HEK293 (cell line): ENCODE data around the gene EHD2.
"Not testable (repeated sequence)": the region's sequence is repeated elsewhere in the genome, so short reads cannot be mapped to it uniquely, and the experiment has no call there.

Experiments
- CTCF ChIA-PET: fragments of 350-600 bp; formaldehyde crosslinking; extraction: SDS; loops from one replicate; lab custom pipeline; 2021; ENCODE audit warnings: antibody characterized with exemption; lab: Yijun Ruan, JAX
- POLR2A ChIA-PET: fragments of 300-600 bp; formaldehyde crosslinking; extraction: SDS; loops from one replicate; lab custom pipeline; 2020; ENCODE audit warnings: antibody characterized with exemption, inconsistent platforms; lab: Yijun Ruan, JAX
- H3K27ac ChIP-seq: fragments of 200-500 bp; sonication (Bioruptor generic); 2 replicates; pipeline ENCODE4 v1.5.1; 2014; ENCODE audit warnings: low read depth, low read length, control low read depth, inconsistent platforms; ENCODE audit errors: extremely low read depth
- H3K36me3 ChIP-seq, 2 experiments: fragments of 200-500 bp in 1 of 2; sonication (Bioruptor generic) in 1 of 2; 1 replicate in 1 of 2; 2 replicates in 1 of 2; pipeline ENCODE4 v1.5.1; 2014 to 2017; ENCODE audit warnings: inconsistent platforms in 2 of 2, low read length in 2 of 2; ENCODE audit not compliant: control insufficient read depth in 2 of 2, insufficient read depth in 1 of 2
- H3K4me1 ChIP-seq: fragments of 200-500 bp; sonication (Bioruptor generic); 2 replicates; pipeline ENCODE4 v1.5.1; 2014; ENCODE audit warnings: mild to moderate bottlenecking, low read length, inconsistent platforms; ENCODE audit not compliant: control insufficient read depth, insufficient read depth
- H3K4me3 ChIP-seq: 2 replicates; pipeline ENCODE4 v1.5.1; 2011; ENCODE audit warnings: low read depth, mild to moderate bottlenecking, control low read depth, low read length, moderate library complexity
- H3K9me3 ChIP-seq: fragments of 200-500 bp; sonication (Bioruptor generic); 2 replicates; pipeline ENCODE4 v1.5.1; 2014; ENCODE audit warnings: low read depth, low read length, inconsistent platforms; ENCODE audit not compliant: control insufficient read depth, insufficient read depth
- BCL6B ChIP-seq: fragments of 450-650 bp; formaldehyde crosslinking; IDR thresholded peaks from 2 replicates; pipeline ENCODE4 v1.5.1; 2017; ENCODE audit warnings: missing biosample characterization, missing genetic modification characterization
- HIC1 ChIP-seq: fragments of 450-650 bp; formaldehyde crosslinking; IDR thresholded peaks from 2 replicates; pipeline ENCODE4 v1.5.1; 2016; ENCODE audit warnings: missing biosample characterization, missing genetic modification characterization
- HOXA7 ChIP-seq: sonication (generic); formaldehyde crosslinking; IDR thresholded peaks from 2 replicates; pipeline ENCODE4 v1.8.1; 2022; ENCODE audit warnings: missing genetic modification reagents, borderline replicate concordance
- HOXC10 ChIP-seq: sonication (generic); formaldehyde crosslinking; IDR thresholded peaks from 2 replicates; pipeline ENCODE4 v1.8.1; 2023; ENCODE audit warnings: mild to moderate bottlenecking, missing genetic modification reagents
- KLF1 ChIP-seq: fragments of 450-650 bp; formaldehyde crosslinking; IDR thresholded peaks from 2 replicates; pipeline ENCODE4 v1.5.1; 2016; ENCODE audit warnings: missing biosample characterization, missing genetic modification characterization
- YY1 ChIP-seq: fragments of 450-650 bp; formaldehyde crosslinking; IDR thresholded peaks from 2 replicates; pipeline ENCODE4 v1.5.1; 2018; ENCODE audit warnings: missing biosample characterization, missing genetic modification characterization
- ZBTB1 ChIP-seq: fragments of 450-650 bp; formaldehyde crosslinking; IDR thresholded peaks from 2 replicates; pipeline ENCODE4 v1.5.1; 2016; ENCODE audit warnings: missing biosample characterization, missing genetic modification characterization
- ZFP37 ChIP-seq: fragments of 450-650 bp; formaldehyde crosslinking; IDR thresholded peaks from 2 replicates; pipeline ENCODE4 v1.5.1; 2016; ENCODE audit warnings: missing biosample characterization, missing genetic modification characterization
- ZNF121 ChIP-seq: fragments of 450-650 bp; formaldehyde crosslinking; IDR thresholded peaks from 2 replicates; pipeline ENCODE4 v1.5.1; 2016; ENCODE audit warnings: missing biosample characterization, missing genetic modification characterization
- ZNF169 ChIP-seq: fragments of 450-650 bp; formaldehyde crosslinking; IDR thresholded peaks from 2 replicates; pipeline ENCODE4 v1.5.1; 2016; ENCODE audit warnings: missing biosample characterization, missing genetic modification characterization
- ZNF214 ChIP-seq: fragments of 450-650 bp; formaldehyde crosslinking; IDR thresholded peaks from 2 replicates; pipeline ENCODE4 v1.5.1; 2017; ENCODE audit warnings: missing biosample characterization, mild to moderate bottlenecking, missing genetic modification characterization, borderline replicate concordance
- ZNF292 ChIP-seq: fragments of 450-650 bp; formaldehyde crosslinking; IDR thresholded peaks from 2 replicates; pipeline ENCODE4 v1.5.1; 2016; ENCODE audit warnings: low read depth, missing biosample characterization, missing genetic modification characterization, borderline replicate concordance
- ZNF311 ChIP-seq: fragments of 450-650 bp; formaldehyde crosslinking; IDR thresholded peaks from 2 replicates; pipeline ENCODE4 v1.5.1; 2017; ENCODE audit warnings: missing biosample characterization, missing genetic modification characterization, borderline replicate concordance
- ZNF335 ChIP-seq: fragments of 450-650 bp; formaldehyde crosslinking; conservative IDR thresholded peaks from 2 replicates; pipeline ENCODE4 v1.5.1; 2016; ENCODE audit warnings: missing biosample characterization, missing genetic modification characterization
- ZNF449 ChIP-seq: fragments of 450-650 bp; formaldehyde crosslinking; IDR thresholded peaks from 2 replicates; pipeline ENCODE4 v1.5.1; 2017; ENCODE audit warnings: missing biosample characterization, mild to moderate bottlenecking, missing genetic modification characterization, moderate library complexity
- ZNF473 ChIP-seq: fragments of 450-650 bp; formaldehyde crosslinking; IDR thresholded peaks from 2 replicates; pipeline ENCODE4 v1.5.1; 2017; ENCODE audit warnings: missing biosample characterization, missing genetic modification characterization
- ZNF510 ChIP-seq: fragments of 450-650 bp; formaldehyde crosslinking; IDR thresholded peaks from 2 replicates; pipeline ENCODE4 v1.5.1; 2018; ENCODE audit warnings: mild to moderate bottlenecking, missing genetic modification characterization, missing biosample characterization; ENCODE audit not compliant: insufficient replicate concordance
- ZNF513 ChIP-seq: fragments of 450-650 bp; IDR thresholded peaks from 2 replicates; pipeline ENCODE4 v1.5.1; 2018; ENCODE audit warnings: missing biosample characterization, missing genetic modification characterization
- ZNF549 ChIP-seq: fragments of 450-650 bp; IDR thresholded peaks from 2 replicates; pipeline ENCODE4 v1.5.1; 2018; ENCODE audit warnings: missing biosample characterization, missing genetic modification characterization, mild to moderate bottlenecking, inconsistent platforms, moderate library complexity
- ZNF677 ChIP-seq: fragments of 450-650 bp; IDR thresholded peaks from 2 replicates; pipeline ENCODE4 v1.5.0; 2018; ENCODE audit warnings: missing biosample characterization, mild to moderate bottlenecking, missing genetic modification characterization, moderate library complexity
- ZSCAN30 ChIP-seq: fragments of 450-650 bp; IDR thresholded peaks from 2 replicates; pipeline ENCODE4 v1.5.1; 2018; ENCODE audit warnings: missing biosample characterization, mild to moderate bottlenecking, missing genetic modification characterization, moderate library complexity

EHD2 gene

GRCh38 chr19:47776568-47776967, 63.3 kb downstream of the EHD2 start (continued):
- TF ChIP-seq BCL6B (tag by site-specific recombination) (no peak), ZNF549 (no peak)

- not testable (repeated sequence) for H3K9me3 ChIP-seq, H3K4me1 ChIP-seq, H3K4me3 ChIP-seq
- peak overlapping the region; percentile 100; the same call in 1 of the 2 replicates for H3K27ac ChIP-seq
- H3K36me3 ChIP-seq = peaks cover 5 to 23% of the 10 kb centered on the region in 2 experiments; a peak in 2 of 3 replicates
- TF ChIP-seq ZNF121 (peak; percentile 97), KLF1 (tag by site-specific recombination) (peak; percentile 73)
- CTCF ChIA-PET = interaction anchor here (0.7 to 1.2 kb wide), 3 partner anchors 11 to 15 kb away, joined by 3 to 7 read pairs (median 5); no protein-coding TSS in a partner anchor
- POLR2A ChIA-PET = interaction anchor here (0.6 to 1.3 kb wide), 4 partner anchors 12 to 295 kb away, joined by 3 to 4 read pairs (median 3); partner anchors contain the start of gene NOP53
Measured at GRCh38 chr19:47777245-47778048, 64.2 kb downstream of the EHD2 start.

- CTCF ChIA-PET = interaction anchor here (0.6 to 1.2 kb wide), 3 partner anchors 12 to 16 kb away, joined by 3 to 4 read pairs (median 4); no protein-coding TSS in a partner anchor
- Histone ChIP-seq H3K4me3 (peak within 1 kb of the TSS; percentile 72), H3K36me3 (peaks cover 8 to 29% of the 10 kb centered on the region in 2 experiments; a peak in 2 of 3 replicates), H3K4me1 (peaks cover 9% of the 10 kb centered on the region), H3K27ac (peak within 1 kb of the TSS; percentile 100), H3K9me3 (no peaks in the 10 kb centered on the region)
- POLR2A ChIA-PET = interaction anchor here (0.6 to 1.3 kb wide), 3 partner anchors 13 to 296 kb away, joined by 3 to 4 read pairs (median 3); partner anchors contain the start of gene NOP53
- TF ChIP-seq ZNF335 (tag by site-specific recombination) (peak; percentile 98), YY1 (0 out of 2 replicates have a peak, but pooled peaks have one; percentile 42), ZNF513 (no peak), ZNF677 (tag by site-specific recombination) (no peak), ZSCAN30 (tag by site-specific recombination) (peak; percentile 81; the same call in 1 of the 2 replicates), ZNF214 (no peak), ZNF292 (tag by site-specific recombination) (no peak), ZNF449 (tag by site-specific recombination) (peak; percentile 72), ZNF473 (tag by site-specific recombination) (no peak), ZNF169 (tag by site-specific recombination) (no peak), ZBTB1 (tag by site-specific recombination) (no peak), HOXC10 (CRISPR knock-in tag) (peak; percentile 90), ZNF510 (tag by site-specific recombination) (no peak), ZFP37 (tag by site-specific recombination) (no peak; the same call in 1 of the 2 replicates), ZNF311 (tag by site-specific recombination) (no peak), HOXA7 (CRISPR knock-in tag) (no peak), HIC1 (tag by site-specific recombination) (no peak)
Measured at GRCh38 chr19:47778049-47778953, 65.1 kb downstream of the EHD2 start, which contains the start of gene SELENOW. Gene SELENOW (plus strand): TSS chr19:47778703. CDS start chr19:47778786, 83 bp downstream.
